SU-DHL-6 (cell line): ENCODE measurements around the gene PLCXD1.

Source experiments
- H2AFZ ChIP-seq: fragments of 200-600 bp; sonication (generic); 2 replicates; pipeline ENCODE4 v1.6.1; 2014; ENCODE audit warnings: low read depth, mild to moderate bottlenecking, moderate library complexity, mixed read lengths, antibody characterized with exemption, low read length; ENCODE audit not compliant: severe bottlenecking
- H3F3A ChIP-seq: fragments of 200-600 bp; shearing (Covaris generic); 2 replicates; pipeline ENCODE4 v1.6.0; 2016; ENCODE audit warnings: antibody characterized with exemption, mild to moderate bottlenecking; ENCODE audit not compliant: insufficient read depth
- H3K27ac ChIP-seq: fragments of 200-600 bp; sonication (generic); 2 replicates; pipeline ENCODE4 v1.5.1; 2016; ENCODE audit warnings: low read depth, mild to moderate bottlenecking, low read length, moderate library complexity, mixed read lengths
- H3K27me3 ChIP-seq: fragments of 200-600 bp; sonication (generic), shearing (Covaris generic); 2 replicates; pipeline ENCODE4 v1.6.0; 2014; ENCODE audit warnings: mild to moderate bottlenecking, low read length
- H3K36me3 ChIP-seq: fragments of 200-600 bp; sonication (generic); 2 replicates; pipeline ENCODE4 v1.6.1; 2014; ENCODE audit warnings: mild to moderate bottlenecking, low read length, mixed read lengths
- H3K4me2 ChIP-seq: fragments of 300-600, 200-600 bp; shearing (Covaris generic), sonication (generic); 2 replicates; pipeline ENCODE4 v1.6.0; 2014; ENCODE audit warnings: low read length, low read depth, mild to moderate bottlenecking; ENCODE audit not compliant: poor library complexity, severe bottlenecking
- H3K4me3 ChIP-seq: fragments of 200-600 bp; sonication (generic); 2 replicates; pipeline ENCODE4 v1.5.1; 2014; ENCODE audit warnings: antibody characterized with exemption, low read length, mild to moderate bottlenecking, mixed read lengths; ENCODE audit not compliant: insufficient read depth, poor library complexity, severe bottlenecking
- H3K79me2 ChIP-seq: fragments of 200-600 bp; sonication (generic); 2 replicates; pipeline ENCODE4 v1.6.1; 2014; ENCODE audit warnings: mild to moderate bottlenecking, low read length, moderate library complexity; ENCODE audit not compliant: insufficient read depth
- H3K9ac ChIP-seq: fragments of 200-600 bp; sonication (generic); 2 replicates; pipeline ENCODE4 v1.7.0; 2014; ENCODE audit warnings: mild to moderate bottlenecking, low read length
- H3K9me2 ChIP-seq: fragments of 200-600 bp; sonication (generic); replicated peaks from 2 replicates; pipeline ENCODE4 v1.6.1; 2014; ENCODE audit warnings: low read length; ENCODE audit not compliant: insufficient read depth
- H3K9me3 ChIP-seq: fragments of 200-600 bp; sonication (generic); 2 replicates; pipeline ENCODE4 v1.6.1; 2014; ENCODE audit warnings: low read length, mixed read lengths; ENCODE audit not compliant: insufficient read depth
- H4K20me1 ChIP-seq: fragments of 200-600 bp; sonication (generic); 2 replicates; pipeline ENCODE4 v1.6.1; 2014; ENCODE audit warnings: low read depth, mild to moderate bottlenecking, antibody characterized with exemption, low read length, moderate library complexity, mixed read lengths
- EZH2phosphoT487 ChIP-seq: fragments of 200-600 bp; sonication (generic), shearing (Covaris generic); conservative IDR thresholded peaks from 2 replicates; pipeline ENCODE4 v1.6.1; 2018; ENCODE audit warnings: mild to moderate bottlenecking, antibody characterized with exemption, low read length, moderate library complexity, mixed read lengths
- TF ChIP-seq, protein P1 (sequence below): fragments of 200-600 bp; sonication (generic); IDR thresholded peaks from one replicate; pipeline ENCODE4 v1.5.1; 2017; ENCODE audit warnings: antibody characterized with exemption, mild to moderate bottlenecking, low read length, moderate library complexity; ENCODE audit not compliant: insufficient read depth, poor library complexity, severe bottlenecking

Gene PLCXD1

DNA sequence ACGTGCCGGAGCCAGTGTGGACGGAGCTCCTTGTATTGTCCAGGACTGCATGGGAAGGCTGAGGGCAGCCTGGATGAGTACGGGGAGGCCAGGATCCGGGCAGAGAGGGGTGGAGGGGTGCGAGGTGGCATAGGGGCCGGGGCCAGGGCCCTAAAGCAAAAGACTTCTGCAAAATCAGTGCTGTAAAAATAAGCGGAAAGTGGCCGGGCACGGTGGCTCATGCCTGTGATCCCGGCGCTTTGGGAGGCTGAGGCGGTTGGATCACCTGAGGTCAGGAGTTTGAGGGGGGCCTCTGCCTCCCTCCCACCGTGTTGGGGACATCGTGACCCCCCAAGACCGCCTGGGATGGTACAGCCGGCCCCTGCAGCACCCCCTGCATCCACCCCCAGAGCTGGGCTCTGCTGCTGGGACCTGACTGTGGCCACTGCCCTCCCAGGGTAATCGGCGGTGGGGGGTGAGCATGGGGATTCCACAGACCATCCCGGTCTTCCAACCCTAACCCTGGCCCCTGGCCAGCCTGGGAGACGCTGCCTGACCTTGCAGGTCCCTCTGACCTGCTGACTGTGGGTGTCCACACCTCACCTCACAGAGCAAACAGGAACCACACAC lies 23.4 kb upstream of the PLCXD1 start:
- Histone ChIP-seq H3K27me3 (no peaks in the 10 kb centered on the region), H3K36me3 (no peaks in the 10 kb centered on the region), H3K9ac (no peak overlapping the region), H3K79me2 (no peaks in the 10 kb centered on the region), H3K4me2 (no peak overlapping the region), H3K27ac (no peak overlapping the region), H2AFZ (no peak overlapping the region), H3F3A (no peaks in the 10 kb centered on the region), H3K9me3 (no peaks in the 10 kb centered on the region), H3K4me3 (no peak overlapping the region), H4K20me1 (no peaks in the 10 kb centered on the region), H3K9me2 (no peaks in the 10 kb centered on the region)
- TF ChIP-seq, protein P1, sequence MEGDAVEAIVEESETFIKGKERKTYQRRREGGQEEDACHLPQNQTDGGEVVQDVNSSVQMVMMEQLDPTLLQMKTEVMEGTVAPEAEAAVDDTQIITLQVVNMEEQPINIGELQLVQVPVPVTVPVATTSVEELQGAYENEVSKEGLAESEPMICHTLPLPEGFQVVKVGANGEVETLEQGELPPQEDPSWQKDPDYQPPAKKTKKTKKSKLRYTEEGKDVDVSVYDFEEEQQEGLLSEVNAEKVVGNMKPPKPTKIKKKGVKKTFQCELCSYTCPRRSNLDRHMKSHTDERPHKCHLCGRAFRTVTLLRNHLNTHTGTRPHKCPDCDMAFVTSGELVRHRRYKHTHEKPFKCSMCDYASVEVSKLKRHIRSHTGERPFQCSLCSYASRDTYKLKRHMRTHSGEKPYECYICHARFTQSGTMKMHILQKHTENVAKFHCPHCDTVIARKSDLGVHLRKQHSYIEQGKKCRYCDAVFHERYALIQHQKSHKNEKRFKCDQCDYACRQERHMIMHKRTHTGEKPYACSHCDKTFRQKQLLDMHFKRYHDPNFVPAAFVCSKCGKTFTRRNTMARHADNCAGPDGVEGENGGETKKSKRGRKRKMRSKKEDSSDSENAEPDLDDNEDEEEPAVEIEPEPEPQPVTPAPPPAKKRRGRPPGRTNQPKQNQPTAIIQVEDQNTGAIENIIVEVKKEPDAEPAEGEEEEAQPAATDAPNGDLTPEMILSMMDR = no peak
- no peak for TF ChIP-seq EZH2phosphoT487

DNA sequence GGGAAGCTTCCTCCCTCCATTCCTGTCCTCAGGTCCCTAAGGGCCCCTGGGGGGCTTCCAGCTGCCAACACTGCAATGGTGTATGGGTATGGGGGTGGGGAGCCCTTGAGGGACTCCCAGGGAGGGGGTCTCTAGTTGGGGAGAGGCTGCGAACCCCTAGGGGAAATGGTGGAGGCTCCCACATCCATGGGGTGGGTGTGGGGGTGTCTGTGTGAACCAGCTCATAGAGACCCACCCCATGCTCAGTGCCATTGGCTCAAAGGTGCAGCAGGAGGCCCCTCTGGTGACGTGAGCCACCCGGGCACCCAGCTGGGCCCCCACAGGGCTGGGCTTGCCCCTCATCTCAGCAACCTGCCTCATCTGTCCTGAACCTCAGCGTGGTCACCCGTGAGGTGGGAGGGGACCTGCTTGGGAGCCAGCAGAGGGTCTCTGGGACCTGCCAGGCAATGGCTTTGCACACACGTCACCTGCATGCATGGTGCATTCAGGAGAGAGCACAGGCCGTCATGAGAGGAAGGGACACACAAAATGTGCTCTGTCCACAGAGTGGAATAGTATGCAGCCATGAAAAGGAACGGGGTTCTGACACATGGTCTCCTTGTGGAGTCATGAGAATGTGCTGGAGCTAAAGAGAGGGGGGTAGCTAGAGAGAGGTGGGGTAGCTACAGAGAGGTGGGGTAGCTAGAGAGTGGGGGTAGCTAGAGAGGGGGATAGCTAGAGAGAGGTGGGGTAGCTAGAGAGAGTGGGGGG lies 22.7 kb upstream of the PLCXD1 start:
- no peaks in the 10 kb centered on the region for H3K9me2 ChIP-seq
- no peak for TF ChIP-seq EZH2phosphoT487
- TF ChIP-seq, protein P1 = no peak
- no peaks in the 10 kb centered on the region for H3K36me3 ChIP-seq
- no peak overlapping the region for H2AFZ ChIP-seq
- H4K20me1 ChIP-seq = no peaks in the 10 kb centered on the region
- H3K9ac ChIP-seq = no peak overlapping the region
- H3K9me3 ChIP-seq = no peaks in the 10 kb centered on the region
- no peak overlapping the region for H3K4me2 ChIP-seq
- H3F3A ChIP-seq = no peaks in the 10 kb centered on the region
- H3K79me2 ChIP-seq = no peaks in the 10 kb centered on the region
- no peak overlapping the region for H3K27ac ChIP-seq
- no peak overlapping the region for H3K4me3 ChIP-seq
- H3K27me3 ChIP-seq = no peaks in the 10 kb centered on the region

DNA sequence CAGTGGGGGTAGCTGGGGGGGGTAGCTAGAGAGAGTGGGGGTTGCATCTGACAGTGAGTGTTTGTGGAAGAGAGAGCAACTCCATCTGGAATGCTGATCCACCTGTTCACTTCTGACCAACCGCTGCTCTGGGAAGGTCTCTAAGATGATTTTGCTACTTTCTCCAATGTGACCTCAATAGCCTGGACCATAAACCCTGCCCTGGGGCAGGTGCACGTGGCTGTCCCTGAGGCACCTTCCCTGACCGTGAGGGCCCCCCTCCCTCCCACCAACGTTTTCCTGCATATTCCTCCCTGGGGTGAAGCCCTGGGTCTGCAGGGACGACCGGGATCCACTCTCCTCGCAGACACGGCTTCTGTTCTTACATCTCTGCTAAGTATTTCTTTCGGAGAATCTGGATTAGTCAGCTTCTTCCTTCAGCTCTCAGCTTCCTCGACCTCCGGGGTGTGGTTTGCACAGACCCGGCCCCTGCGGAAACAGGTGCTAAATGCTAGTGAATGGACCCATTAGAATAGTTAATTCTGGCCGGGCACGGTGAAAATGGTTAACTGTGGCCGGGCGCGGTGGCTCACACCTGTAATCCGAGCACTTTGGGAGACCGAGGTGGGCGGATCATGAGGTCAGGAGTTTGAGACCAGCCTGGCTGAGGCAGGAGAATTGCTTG lies 21.4 kb upstream of the PLCXD1 start:
- no peak overlapping the region for H3K27ac ChIP-seq
- H2AFZ ChIP-seq = no peak overlapping the region
- no peaks in the 10 kb centered on the region for H3K36me3 ChIP-seq
- H3K27me3 ChIP-seq = no peaks in the 10 kb centered on the region
- no peaks in the 10 kb centered on the region for H3F3A ChIP-seq
- no peaks in the 10 kb centered on the region for H3K79me2 ChIP-seq
- H3K9ac ChIP-seq = no peak overlapping the region
- H3K9me2 ChIP-seq = no peaks in the 10 kb centered on the region
- no peak overlapping the region for H3K4me2 ChIP-seq
- no peak for TF ChIP-seq EZH2phosphoT487
- TF ChIP-seq, protein P1 = no peak
- no peaks in the 10 kb centered on the region for H3K9me3 ChIP-seq
- no peak overlapping the region for H3K4me3 ChIP-seq
- no peaks in the 10 kb centered on the region for H4K20me1 ChIP-seq
